Endothelial cell of umbilical vein (primary cell): ENCODE results near the gene TCHHL1. TPM values are rescaled to one million over a fixed set of nuclear protein-coding genes. Genes with fewer than 3 reads are reported as not detected.

Experiments
- BruUV-seq: library from RNA; stranded (reverse); fragments of 400-500 nt; replicated peaks from 2 replicates; lab custom pipeline; 2021; lab: Mats Ljungman, UMichigan
- CTCF ChIA-PET: fragments of 300-600, 350-600 bp; sonication (Branson Sonifier 250); formaldehyde crosslinking; loops from one replicate; lab custom pipeline; 2021; ENCODE audit warnings: antibody characterized with exemption, inconsistent platforms; lab: Charles Lee
- POLR2A ChIA-PET: fragments of 300-600, 350-600 bp; sonication (Branson Sonifier 250); formaldehyde crosslinking; loops from one replicate; lab custom pipeline; 2021; ENCODE audit warnings: antibody characterized with exemption, inconsistent platforms; lab: Charles Lee
- DNase-seq: peaks from one replicate; pipeline ENCODE4 v3.0.0-alpha.2; 2011; ENCODE audit warnings: low read depth, low spot score
- FAIRE-seq: peaks from 2 replicates; lab custom pipeline; 2011; peaks lifted over from hg19 to GRCh38; lab: Jason Lieb, UNC
- H2AFZ ChIP-seq: 2 replicates; pipeline ENCODE4 v1.6.0; 2012; ENCODE audit warnings: low read depth, low read length, control low read depth, inconsistent platforms
- H3K27ac ChIP-seq: 2 replicates; pipeline ENCODE4 v1.5.1; 2011; ENCODE audit warnings: low read depth, mild to moderate bottlenecking, control low read depth, low read length, moderate library complexity; ENCODE audit not compliant: insufficient read depth
- H3K27me3 ChIP-seq, 2 experiments: 2 replicates each; pipeline versions ENCODE4 v1.6.0 to v1.6.1; 2011; ENCODE audit warnings: low read length in 2 of 2, mixed read lengths in 1 of 2; ENCODE audit not compliant: control insufficient read depth in 2 of 2, insufficient read depth in 2 of 2
- H3K36me3 ChIP-seq, 2 experiments: 2 replicates in 1 of 2; 3 replicates in 1 of 2; pipeline ENCODE4 v1.5.1; 2011; ENCODE audit warnings: low read length in 2 of 2, mild to moderate bottlenecking in 1 of 2, moderate library complexity in 1 of 2; ENCODE audit not compliant: control insufficient read depth in 2 of 2, insufficient read depth in 2 of 2; ENCODE audit errors: extremely low read depth in 1 of 2
- H3K4me1 ChIP-seq: 3 replicates; pipeline ENCODE4 v1.5.1; 2011; ENCODE audit warnings: mild to moderate bottlenecking, low read length; ENCODE audit not compliant: control insufficient read depth, insufficient read depth; ENCODE audit errors: extremely low read depth
- H3K4me2 ChIP-seq: 2 replicates; pipeline ENCODE4 v1.6.1; 2011; ENCODE audit warnings: low read length, control low read depth, mixed read lengths; ENCODE audit not compliant: insufficient read depth
- H3K4me3 ChIP-seq, 3 experiments: fragments of 200-600 bp in 1 of 3; sonication (generic), shearing (Covaris generic) in 1 of 3; replicated peaks in 1 of 3; 2 replicates each; pipeline ENCODE4 v1.5.1; 2011 to 2016; ENCODE audit warnings: control low read depth in 3 of 3, low read length in 3 of 3, mild to moderate bottlenecking in 2 of 3, inconsistent platforms in 1 of 3, low read depth in 1 of 3, moderate library complexity in 1 of 3; ENCODE audit not compliant: insufficient read depth in 1 of 3
- H3K79me2 ChIP-seq: 2 replicates; pipeline ENCODE4 v1.6.0; 2012; ENCODE audit warnings: low read length, inconsistent platforms; ENCODE audit not compliant: control insufficient read depth, insufficient read depth
- H3K9ac ChIP-seq: replicated peaks from 2 replicates; pipeline ENCODE3; 2011; ENCODE audit warnings: low read length, control low read depth; ENCODE audit not compliant: insufficient read depth; ENCODE audit errors: extremely low read depth
- H3K9me1 ChIP-seq: replicated peaks from 3 replicates; pipeline ENCODE4 v1.6.0; 2011; ENCODE audit warnings: mild to moderate bottlenecking, low read length; ENCODE audit not compliant: control insufficient read depth, insufficient read depth; ENCODE audit errors: extremely low read depth
- H3K9me3 ChIP-seq: replicated peaks from 2 replicates; pipeline ENCODE4 v1.5.1; 2012; ENCODE audit warnings: low read length, inconsistent platforms; ENCODE audit not compliant: control insufficient read depth, insufficient read depth
- H4K20me1 ChIP-seq: replicated peaks from 2 replicates; pipeline ENCODE3; 2011; ENCODE audit warnings: mild to moderate bottlenecking, low read length; ENCODE audit not compliant: control insufficient read depth, insufficient read depth; ENCODE audit errors: extremely low read depth
- CTCF ChIP-seq, 2 donors: IDR thresholded peaks; 1 replicate in 1 of 2; 2 replicates in 1 of 2; pipeline ENCODE4 v1.5.1; 2011; ENCODE audit warnings: low read length in 2 of 2, mild to moderate bottlenecking in 2 of 2, moderate library complexity in 2 of 2, control low read depth in 1 of 2, inconsistent platforms in 1 of 2, low read depth in 1 of 2; ENCODE audit not compliant: insufficient read depth in 1 of 2; ENCODE audit errors: extremely low read depth in 1 of 2
- EZH2 ChIP-seq: IDR thresholded peaks from 2 replicates; pipeline ENCODE4 v1.6.1; 2012; ENCODE audit warnings: borderline replicate concordance, low read depth, mild to moderate bottlenecking, moderate library complexity, low read length, inconsistent platforms; ENCODE audit not compliant: severe bottlenecking
- FOS ChIP-seq: IDR thresholded peaks from 2 replicates; pipeline ENCODE4 v1.6.1; 2011; ENCODE audit warnings: mild to moderate bottlenecking, low read length, moderate library complexity, borderline replicate concordance; ENCODE audit not compliant: insufficient read depth
- GATA2 ChIP-seq: IDR thresholded peaks from 2 replicates; pipeline ENCODE4 v1.7.0; 2011; ENCODE audit warnings: low read depth, mild to moderate bottlenecking, moderate library complexity, mixed read lengths, low read length; ENCODE audit not compliant: insufficient read length, insufficient read depth
- JUN ChIP-seq: IDR thresholded peaks from 2 replicates; pipeline ENCODE4 v1.6.1; 2011; ENCODE audit warnings: borderline replicate concordance, low read depth; ENCODE audit not compliant: insufficient read length, insufficient read depth
- MAX ChIP-seq: IDR thresholded peaks from 2 replicates; pipeline ENCODE4 v1.6.1; 2011; ENCODE audit not compliant: insufficient read depth, insufficient read length
- MYC ChIP-seq: IDR thresholded peaks from one replicate; pipeline ENCODE4 v1.6.1; 2011; ENCODE audit warnings: mild to moderate bottlenecking, low read depth, low read length
- POLR2A ChIP-seq: IDR thresholded peaks from 2 replicates; pipeline ENCODE4 v1.6.1; 2012; ENCODE audit warnings: low read depth, mild to moderate bottlenecking, control low read depth, low read length
- POLR2AphosphoS5 ChIP-seq: IDR thresholded peaks from 2 replicates; pipeline ENCODE4 v1.6.1; 2012; ENCODE audit warnings: low read depth, mild to moderate bottlenecking, control low read depth, low read length, moderate library complexity; ENCODE audit not compliant: insufficient read depth
- dilution Hi-C: fragments of 300-500 bp; cut with MboI; formaldehyde crosslinking; loops from one replicate; pipeline ENCODE4 v1.15.0; 2019; ENCODE audit warnings: low sequenced_read_pairs; ENCODE audit not compliant: extremely low pct_ligation_motif_present
- intact Hi-C: fragments of 100-400 bp; cut with micrococcal nuclease; formaldehyde crosslinking; loops from one replicate; pipeline ENCODE4 v1.10.0; 2022
- polyA plus RNA-seq, 4 experiments: library from polyadenylated mRNA; depleted of rRNA in 3 of 4; stranded (reverse) in 3 of 4; unstranded in 1 of 4; fragments of >200 nt; gene quantifications; 2 replicates each; pipeline versions ENCODE4 v1.2.1 to v1.2.3, GENCODE V29; 2011 to 2012; ENCODE audit warnings: missing spikeins in 1 of 4
- total RNA-seq: library from RNA; stranded (reverse); gene quantifications from 2 replicates; pipeline ENCODE4 v1.2.3, GENCODE V29; 2021

TCHHL1 gene
- total and polyA plus RNA-seq, 2 donors (not counting 3 experiments of a cell fraction or from before 2014, with no cell fraction given), result not detected

- Histone ChIP-seq H3K36me3 (no peaks in the 10 kb centered on the region), H3K4me2 (no peak overlapping the region), H2AFZ (no peak overlapping the region), H3K79me2 (no peaks in the 10 kb centered on the region), H3K9me1 (no peaks in the 10 kb centered on the region), H3K4me1 (peaks cover 18% of the 10 kb centered on the region), H4K20me1 (no peaks in the 10 kb centered on the region), H3K27me3 (peaks cover 12 to 34% of the 10 kb centered on the region in 2 experiments), H3K4me3 (no peak overlapping the region), H3K9ac (no peak overlapping the region), H3K27ac (no peak overlapping the region), H3K9me3 (no peaks in the 10 kb centered on the region)
- ChIA-PET CTCF (interaction anchor here (2.5 to 2.9 kb wide), 2 partner anchors 60 to 409 kb away, joined by 8 to 14 read pairs; no protein-coding TSS in a partner anchor), POLR2A (no interaction called here)
- intact Hi-C loops, result loop anchor here (5.0 kb wide), 1 partner anchor 58 kb away; no protein-coding TSS in a partner anchor
- FAIRE-seq (no peak), DNase-seq (no peak)
- TF ChIP-seq FOS, result no peak
- no peak for TF ChIP-seq JUN
- TF ChIP-seq POLR2AphosphoS5, result no peak
- no peak for TF ChIP-seq GATA2
- TF ChIP-seq MYC, result no peak
- TF ChIP-seq MAX, result no peak
- no peak for TF ChIP-seq EZH2
- no peak for TF ChIP-seq CTCF (IDR thresholded peaks at IDR 0.05; ENCODE audit: extremely low read depth in 1 of 2, insufficient read depth in 1 of 2, low read depth in 1 of 2, low read length in 2 of 2)
- no peak for TF ChIP-seq POLR2A
- BruUV-seq, result no TSS peak
- dilution Hi-C loops, result no loop called here
Measured at GRCh38 chr1:152049291-152050083, 39.4 kb downstream of the TCHHL1 start.
